ENCODE data around the gene ARL14.

The ARL14 gene

DNA sequence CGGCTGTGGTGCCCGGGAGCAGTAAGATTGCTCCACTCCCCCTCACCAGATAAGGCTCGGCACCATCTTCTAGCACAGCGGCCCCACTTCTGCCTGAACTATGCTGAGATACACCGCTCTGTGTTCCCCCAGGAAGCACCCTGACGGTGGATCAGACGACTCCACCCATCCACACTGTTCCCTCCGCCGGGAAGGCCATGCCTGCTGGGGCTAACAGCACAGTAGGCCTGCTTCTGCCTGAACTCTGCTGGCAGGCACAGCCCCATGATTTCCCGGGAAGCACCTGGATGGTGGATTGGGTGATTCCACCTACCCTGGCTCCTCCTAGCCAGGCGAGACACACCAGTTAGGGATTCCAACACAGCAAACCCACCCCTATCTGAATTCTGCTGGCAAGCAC is 42.8 kb downstream of the ARL14 start:
- Histone ChIP-seq H3K36me3 (ENCODE audit: low read length) (no peaks in the 10 kb centered on the region), H3K9me3 (ENCODE audit: insufficient read depth, low read length) (no peaks in the 10 kb centered on the region), H3K27me3 (ENCODE audit: low read length) (no peaks in the 10 kb centered on the region), H3F3A (ENCODE audit: insufficient read depth) (no peaks in the 10 kb centered on the region), H3K4me3 (ENCODE audit: insufficient read depth, low read length, poor library complexity, severe bottlenecking) (no peak overlapping the region), H3K9me2 (replicated peaks; ENCODE audit: insufficient read depth, low read length) (no peaks in the 10 kb centered on the region), H4K20me1 (ENCODE audit: low read depth, low read length) (no peaks in the 10 kb centered on the region), H2AFZ (ENCODE audit: low read depth, low read length, severe bottlenecking) (no peak overlapping the region), H3K4me2 (ENCODE audit: low read depth, low read length, poor library complexity, severe bottlenecking) (no peak overlapping the region), H3K79me2 (ENCODE audit: insufficient read depth, low read length) (no peaks in the 10 kb centered on the region), H3K27ac (ENCODE audit: low read depth, low read length) (no peak overlapping the region), H3K9ac (ENCODE audit: low read length) (no peak overlapping the region)
- TF ChIP-seq EZH2phosphoT487 (conservative IDR thresholded peaks at IDR 0.05; ENCODE audit: low read length) = no peak
- TF ChIP-seq, protein P1, sequence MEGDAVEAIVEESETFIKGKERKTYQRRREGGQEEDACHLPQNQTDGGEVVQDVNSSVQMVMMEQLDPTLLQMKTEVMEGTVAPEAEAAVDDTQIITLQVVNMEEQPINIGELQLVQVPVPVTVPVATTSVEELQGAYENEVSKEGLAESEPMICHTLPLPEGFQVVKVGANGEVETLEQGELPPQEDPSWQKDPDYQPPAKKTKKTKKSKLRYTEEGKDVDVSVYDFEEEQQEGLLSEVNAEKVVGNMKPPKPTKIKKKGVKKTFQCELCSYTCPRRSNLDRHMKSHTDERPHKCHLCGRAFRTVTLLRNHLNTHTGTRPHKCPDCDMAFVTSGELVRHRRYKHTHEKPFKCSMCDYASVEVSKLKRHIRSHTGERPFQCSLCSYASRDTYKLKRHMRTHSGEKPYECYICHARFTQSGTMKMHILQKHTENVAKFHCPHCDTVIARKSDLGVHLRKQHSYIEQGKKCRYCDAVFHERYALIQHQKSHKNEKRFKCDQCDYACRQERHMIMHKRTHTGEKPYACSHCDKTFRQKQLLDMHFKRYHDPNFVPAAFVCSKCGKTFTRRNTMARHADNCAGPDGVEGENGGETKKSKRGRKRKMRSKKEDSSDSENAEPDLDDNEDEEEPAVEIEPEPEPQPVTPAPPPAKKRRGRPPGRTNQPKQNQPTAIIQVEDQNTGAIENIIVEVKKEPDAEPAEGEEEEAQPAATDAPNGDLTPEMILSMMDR (IDR thresholded peaks at IDR 0.05; ENCODE audit: insufficient read depth, low read length, poor library complexity, severe bottlenecking) = no peak

DNA sequence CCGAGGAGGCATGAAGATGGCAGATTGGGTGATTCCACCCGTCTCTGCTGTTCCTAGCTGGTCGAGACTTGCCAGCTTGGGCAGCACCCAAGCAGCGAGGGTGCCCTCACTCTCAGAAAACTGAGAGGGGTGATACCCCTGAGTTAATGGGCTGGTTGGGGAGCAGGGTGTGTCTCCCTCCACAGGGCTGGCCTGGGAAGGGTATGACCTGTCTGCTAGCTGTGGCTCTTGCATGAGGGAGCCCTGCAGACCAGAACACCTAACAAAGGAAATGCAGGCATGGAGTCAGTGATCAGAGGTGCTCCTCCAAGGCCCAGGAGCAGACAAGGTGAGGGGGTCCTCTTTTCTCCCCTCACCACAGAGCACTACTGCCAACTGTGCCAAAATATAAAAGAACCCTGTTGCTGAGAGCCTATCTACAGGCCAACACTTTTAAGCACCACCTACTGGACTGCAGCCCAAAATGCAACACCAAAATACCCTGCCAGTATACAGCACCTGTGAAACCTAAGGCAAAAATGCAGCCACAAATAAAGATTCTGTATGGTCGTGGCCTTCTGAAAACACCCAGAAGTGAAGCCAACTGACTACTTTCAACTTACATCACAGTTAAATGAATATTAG is 43.3 kb downstream of the ARL14 start:
- Histone ChIP-seq H2AFZ (ENCODE audit: low read depth, low read length, severe bottlenecking) (no peak overlapping the region), H3K27ac (ENCODE audit: low read depth, low read length) (no peak overlapping the region), H3K79me2 (ENCODE audit: insufficient read depth, low read length) (no peaks in the 10 kb centered on the region), H3K4me2 (ENCODE audit: low read depth, low read length, poor library complexity, severe bottlenecking) (no peak overlapping the region), H3K36me3 (ENCODE audit: low read length) (no peaks in the 10 kb centered on the region), H4K20me1 (ENCODE audit: low read depth, low read length) (no peaks in the 10 kb centered on the region), H3K9me3 (ENCODE audit: insufficient read depth, low read length) (no peaks in the 10 kb centered on the region), H3K27me3 (ENCODE audit: low read length) (no peaks in the 10 kb centered on the region), H3K9ac (ENCODE audit: low read length) (no peak overlapping the region), H3K4me3 (ENCODE audit: insufficient read depth, low read length, poor library complexity, severe bottlenecking) (no peak overlapping the region), H3F3A (ENCODE audit: insufficient read depth) (no peaks in the 10 kb centered on the region), H3K9me2 (replicated peaks; ENCODE audit: insufficient read depth, low read length) (no peaks in the 10 kb centered on the region)
- TF ChIP-seq, protein P1 (IDR thresholded peaks at IDR 0.05; ENCODE audit: insufficient read depth, low read length, poor library complexity, severe bottlenecking) = no peak
- TF ChIP-seq EZH2phosphoT487 (conservative IDR thresholded peaks at IDR 0.05; ENCODE audit: low read length) = no peak

DNA sequence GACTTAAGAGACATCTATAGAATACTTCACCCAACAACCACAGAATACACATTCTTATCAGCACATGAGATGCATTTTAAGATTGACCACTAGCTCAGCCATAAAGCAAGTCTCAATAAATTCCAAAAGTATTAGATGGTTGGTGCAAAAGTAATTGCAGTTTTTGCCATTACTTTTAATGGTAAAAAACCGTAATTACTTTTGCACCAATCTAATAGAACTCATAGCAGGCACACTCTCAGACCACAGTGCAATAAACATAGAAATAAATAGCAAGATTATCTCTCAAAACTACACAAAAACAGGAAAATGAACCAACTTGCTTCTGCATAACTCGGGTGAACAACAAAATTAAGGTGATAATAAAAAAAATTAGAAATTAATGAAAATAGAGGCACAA is 45.4 kb downstream of the ARL14 start:
- Histone ChIP-seq H3K79me2 (ENCODE audit: insufficient read depth, low read length) (no peaks in the 10 kb centered on the region), H3K4me3 (ENCODE audit: insufficient read depth, low read length, poor library complexity, severe bottlenecking) (no peak overlapping the region), H4K20me1 (ENCODE audit: low read depth, low read length) (no peaks in the 10 kb centered on the region), H3F3A (ENCODE audit: insufficient read depth) (no peaks in the 10 kb centered on the region), H3K27ac (ENCODE audit: low read depth, low read length) (no peak overlapping the region), H3K9ac (ENCODE audit: low read length) (no peak overlapping the region), H3K27me3 (ENCODE audit: low read length) (no peaks in the 10 kb centered on the region), H2AFZ (ENCODE audit: low read depth, low read length, severe bottlenecking) (no peak overlapping the region), H3K9me2 (replicated peaks; ENCODE audit: insufficient read depth, low read length) (no peaks in the 10 kb centered on the region), H3K9me3 (ENCODE audit: insufficient read depth, low read length) (no peaks in the 10 kb centered on the region), H3K36me3 (ENCODE audit: low read length) (no peaks in the 10 kb centered on the region), H3K4me2 (ENCODE audit: low read depth, low read length, poor library complexity, severe bottlenecking) (no peak overlapping the region)
- TF ChIP-seq, protein P1 (IDR thresholded peaks at IDR 0.05; ENCODE audit: insufficient read depth, low read length, poor library complexity, severe bottlenecking) = no peak
- TF ChIP-seq EZH2phosphoT487 (conservative IDR thresholded peaks at IDR 0.05; ENCODE audit: low read length) = no peak

Data from SU-DHL-6 (cell line).